Measurements from ENCODE around the gene EEA1. TPM values are rescaled to one million over a fixed set of nuclear protein-coding genes. Genes with fewer than 3 reads are reported as not detected.

Gene EEA1
- total and polyA plus RNA-seq, 10 of the 15 experiments (the other 5 are each of a cell fraction or from before 2014, with no cell fraction given) = 5.5 to 40.3 (median 13.5) TPM

GRCh38 chr12:92953747-92954146, 24.7 kb upstream of the EEA1 start:
- Histone ChIP-seq H4K20me1 (ENCODE audit: control insufficient read depth, insufficient read depth) (no peaks in the 10 kb centered on the region), H3K79me2 (ENCODE audit: control insufficient read depth, insufficient read depth, low read length) (no peaks in the 10 kb centered on the region), H2AFZ (ENCODE audit: control insufficient read depth, low read depth, low read length) (no peak overlapping the region), H3K4me3 (no peak overlapping the region), H3K36me3 (ENCODE audit: control insufficient read depth in 2 of 2, insufficient read depth in 2 of 2, low read length in 1 of 2) (no peaks in the 10 kb centered on the region), H3K27me3 (replicated peaks in 1 of 2; ENCODE audit: control insufficient read depth in 2 of 2, insufficient read depth in 2 of 2, low read length in 1 of 2) (no peaks in the 10 kb centered on the region), H3K9ac (ENCODE audit: control insufficient read depth, insufficient read depth, low read length) (no peak overlapping the region), H3K4me1 (ENCODE audit: control insufficient read depth, insufficient read depth, low read length) (no peaks in the 10 kb centered on the region), H3K4me2 (ENCODE audit: control insufficient read depth, insufficient read depth) (no peak overlapping the region), H3K9me3 (replicated peaks; ENCODE audit: control insufficient read depth, insufficient read depth, low read length) (peaks cover 17% of the 10 kb centered on the region; the same call in 2 of the 3 replicates), H3K27ac (ENCODE audit: control insufficient read depth, insufficient read depth) (no peak overlapping the region)
- ChIA-PET POLR2A (interaction anchor here (0.6 kb wide), 1 partner anchor 43 kb away, joined by 3 read pairs; no protein-coding TSS in a partner anchor), CTCF (interaction anchor here (0.6 to 3.8 kb wide), 2 partner anchors 9 to 185 kb away, joined by 3 to 18 read pairs; no protein-coding TSS in a partner anchor), SMC1A (ENCODE audit: uncharacterized antibody, unreplicated experiment) (interaction anchor here (1.1 to 2.1 kb wide), 3 partner anchors 16 to 443 kb away, joined by 3 to 7 read pairs (median 4); no protein-coding TSS in a partner anchor), RAD21 (ENCODE audit: unreplicated experiment) (interaction anchor here (1.0 kb wide), 1 partner anchor 21 kb away, joined by 3 read pairs; no protein-coding TSS in a partner anchor)
- intact Hi-C loops (cut with micrococcal nuclease; ENCODE audit: unreplicated experiment) = no loop called here
- BruUV-seq (replicated peaks) = no TSS peak
- FAIRE-seq (no peak), ATAC-seq (peak; percentile 31; the same call in 2 of the 3 replicates), DNase-seq (ENCODE audit: low read depth, low spot score) (no peak)
- WGBS (ENCODE audit: insufficient coverage, insufficient replicate concordance, low lambda C conversion rate, missing lambda C conversion rate) = 87% methylated on average over 5 of the region's 5 CpGs
- in situ Hi-C loops (cut with MboI) = loop anchor here (25.0 kb wide), 1 partner anchor 1859 kb away; no protein-coding TSS in a partner anchor
- no peak for TF ChIP-seq ZNF207 (IDR thresholded peaks at IDR 0.05; ENCODE audit: borderline replicate concordance)
- TF ChIP-seq HDAC2 (IDR thresholded peaks at IDR 0.05) = no peak
- no peak for TF ChIP-seq FOS (IDR thresholded peaks at IDR 0.05; ENCODE audit: borderline replicate concordance, extremely low read depth, insufficient read length)
- no peak for TF ChIP-seq CHD4 (IDR thresholded peaks at IDR 0.05)
- no peak for TF ChIP-seq EP300 (IDR thresholded peaks at IDR 0.05; ENCODE audit: borderline replicate concordance in 1 of 2, control insufficient read depth in 1 of 2, low read depth in 2 of 2, low read length in 2 of 2)
- no peak for TF ChIP-seq CREM (IDR thresholded peaks at IDR 0.05; ENCODE audit: low read depth)
- TF ChIP-seq CTCF (IDR thresholded peaks at IDR 0.05 in 2 of 3, conservative IDR thresholded peaks at IDR 0.05 in 1 of 3; ENCODE audit: control insufficient read depth in 2 of 3, extremely low read depth in 1 of 3, insufficient read depth in 1 of 3, low read depth in 3 of 3, low read length in 3 of 3) = 0 out of 6 replicates have a peak, but pooled peaks of 1 of the 3 experiments have one; percentile 4
- no peak for TF ChIP-seq MTA3 (IDR thresholded peaks at IDR 0.05; ENCODE audit: borderline replicate concordance, low read length)
- TF ChIP-seq TCF12 (IDR thresholded peaks at IDR 0.05; ENCODE audit: low read depth, low read length) = no peak
